ENCODE measurements around the gene PCED1B.
A peak's percentile ranks its signal among the peaks of the same experiment; 100 is the strongest.
"Not testable (repeated sequence)": the region's sequence is repeated elsewhere in the genome, so short reads cannot be mapped to it uniquely, and the experiment has no call there.

PCED1B gene

DNA sequence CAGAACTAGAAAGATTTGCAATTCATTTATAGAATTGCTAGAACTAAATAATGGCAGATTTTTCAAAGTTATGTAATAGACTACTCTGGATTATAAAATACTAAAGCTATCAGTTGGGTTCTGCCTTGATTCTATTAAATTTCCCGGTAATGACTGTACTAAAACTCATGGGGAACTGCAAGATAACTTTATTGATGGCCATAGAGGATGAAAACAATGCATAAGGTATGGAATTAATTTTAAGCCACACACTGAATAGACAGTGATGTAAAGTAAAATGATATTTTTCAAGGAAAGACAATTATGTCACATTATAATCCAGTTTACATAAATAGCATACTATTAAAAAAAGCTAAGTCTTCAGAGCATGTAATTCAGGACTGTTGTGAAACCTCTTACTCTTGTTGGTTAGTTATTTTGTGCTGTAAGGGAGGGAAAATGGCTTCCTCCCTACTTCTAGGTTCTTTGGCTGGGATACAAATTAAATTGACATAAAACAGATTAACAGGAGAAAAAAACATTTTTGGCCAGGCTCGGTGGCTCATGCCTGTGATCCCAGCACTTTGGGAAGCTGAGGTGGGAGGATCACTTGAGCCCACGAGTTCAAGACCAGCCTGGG, 134.7 kb downstream of the PCED1B start:
- no peak for DNase-seq

DNA sequence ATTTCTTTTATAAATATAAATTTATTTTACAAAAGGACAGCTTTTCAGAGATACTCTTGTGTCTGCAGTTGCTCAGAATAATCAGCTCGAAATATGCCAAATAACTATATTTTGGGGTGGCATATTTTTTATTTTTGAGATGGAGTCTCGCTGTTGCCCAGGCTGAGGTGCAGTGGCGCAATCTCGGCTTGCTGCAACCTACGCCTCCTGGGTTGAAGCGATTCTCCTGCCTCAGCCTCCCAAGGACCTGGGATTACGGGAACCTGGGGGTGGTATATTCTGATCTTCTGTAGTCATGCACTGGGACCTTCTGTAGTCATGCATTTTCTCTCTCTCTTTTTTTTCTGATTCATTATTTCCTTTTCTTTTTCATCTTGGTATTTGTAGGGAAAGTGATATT, 135.3 kb downstream of the PCED1B start:
- peak; percentile 75 for DNase-seq

DNA sequence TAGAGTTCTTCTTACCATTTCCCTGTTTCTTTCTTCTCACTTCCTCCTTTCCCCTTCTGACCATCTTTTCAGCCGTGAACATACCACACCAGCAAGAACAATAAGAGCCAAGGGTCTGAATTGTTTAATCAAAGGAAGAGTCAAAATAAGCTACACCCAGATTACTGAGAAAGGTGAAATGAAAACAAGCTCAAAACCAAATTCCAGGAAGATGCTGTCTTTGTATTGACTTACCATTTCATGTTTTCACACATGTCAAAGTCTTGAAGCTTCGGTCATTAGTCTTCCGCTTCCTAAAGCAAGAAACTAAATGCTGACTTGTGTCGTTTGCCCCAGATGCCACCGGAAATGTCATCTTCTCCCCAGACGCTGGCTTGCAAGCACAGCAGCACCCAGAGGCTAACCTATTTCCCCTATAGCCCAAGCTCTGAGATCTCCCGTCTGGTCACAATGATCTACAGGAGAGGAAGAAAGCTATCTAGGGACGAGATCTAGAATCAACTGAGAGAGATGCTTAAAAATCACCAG, 136.8 kb downstream of the PCED1B start:
- peak; percentile 75 for DNase-seq

DNA sequence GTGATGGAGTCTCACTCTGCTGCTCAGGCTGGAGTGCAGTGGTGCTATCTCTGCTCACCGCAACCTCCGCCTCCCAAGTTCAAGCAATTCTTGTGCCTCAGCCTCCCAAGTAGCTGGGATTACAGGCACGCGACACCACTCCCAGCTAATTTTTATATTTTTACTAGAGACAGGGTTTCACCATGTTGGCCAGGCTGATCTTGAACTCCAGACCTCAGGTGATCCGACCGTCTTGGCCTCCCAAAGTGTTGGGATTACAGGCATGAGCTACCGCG, 138.1 kb downstream of the PCED1B start:
- DNase-seq = not testable (repeated sequence)

DNA sequence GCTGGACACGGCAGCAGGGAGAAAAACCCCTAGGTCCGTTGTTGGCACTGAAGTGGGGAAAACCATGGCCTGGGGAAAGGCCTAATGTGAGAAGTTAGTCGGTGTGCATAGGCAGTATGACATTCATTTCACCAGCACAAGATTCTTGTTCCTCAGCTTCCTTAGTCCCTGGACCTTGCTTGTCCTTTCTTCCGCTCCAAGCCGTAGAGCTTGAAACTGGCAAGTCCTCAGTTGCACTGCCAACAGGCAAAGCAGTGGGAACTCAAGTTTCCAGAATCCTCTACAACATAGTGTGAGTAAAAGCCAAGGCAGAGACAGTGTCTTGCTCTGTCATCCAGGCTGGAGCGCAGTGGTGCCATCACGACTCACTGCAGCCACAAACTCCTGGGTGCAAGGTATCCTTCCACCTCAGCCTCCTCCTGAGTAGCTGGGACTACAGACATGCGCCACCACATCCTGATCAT, 138.8 kb downstream of the PCED1B start:
- no peak for DNase-seq

- DNase-seq = no peak
Measured at GRCh38 chr12:47219243-47219642, 139.8 kb downstream of the PCED1B start.

DNA sequence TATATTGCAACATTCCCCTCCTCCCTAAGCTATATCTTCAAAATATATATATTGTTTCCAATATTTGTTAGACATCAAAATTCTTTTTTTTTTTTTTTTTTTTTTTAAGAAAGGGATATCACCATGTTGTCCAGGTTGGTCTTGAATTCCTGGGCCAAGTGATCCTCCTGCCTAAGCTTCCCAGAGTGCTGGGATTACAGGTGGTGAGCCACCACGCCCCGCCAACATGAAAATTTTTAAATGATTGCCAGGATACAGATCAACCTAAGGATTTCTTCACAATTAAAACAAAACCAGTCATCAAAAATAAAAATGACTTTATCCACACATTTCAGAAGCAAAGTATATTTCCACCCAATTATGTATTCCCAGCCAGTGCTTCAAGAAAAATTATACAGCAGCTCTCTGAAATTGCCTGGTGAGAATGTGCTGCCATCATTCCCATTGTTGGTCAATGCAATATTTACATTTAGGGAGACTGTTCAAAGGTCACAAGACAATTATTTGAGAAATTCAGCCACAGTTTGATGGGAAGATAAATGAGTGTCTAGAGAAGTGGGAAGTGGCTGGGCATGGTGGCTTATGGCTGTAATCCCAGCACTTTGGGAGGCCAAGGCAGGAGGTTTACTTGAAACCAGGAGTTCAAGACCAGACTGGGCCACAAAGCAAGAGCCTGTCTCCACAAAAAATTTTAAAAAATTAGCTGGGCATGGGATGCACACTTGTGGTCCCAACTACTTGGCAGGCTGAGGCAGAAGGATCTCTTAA, 142.0 kb downstream of the PCED1B start:
- no peak for DNase-seq

DNA sequence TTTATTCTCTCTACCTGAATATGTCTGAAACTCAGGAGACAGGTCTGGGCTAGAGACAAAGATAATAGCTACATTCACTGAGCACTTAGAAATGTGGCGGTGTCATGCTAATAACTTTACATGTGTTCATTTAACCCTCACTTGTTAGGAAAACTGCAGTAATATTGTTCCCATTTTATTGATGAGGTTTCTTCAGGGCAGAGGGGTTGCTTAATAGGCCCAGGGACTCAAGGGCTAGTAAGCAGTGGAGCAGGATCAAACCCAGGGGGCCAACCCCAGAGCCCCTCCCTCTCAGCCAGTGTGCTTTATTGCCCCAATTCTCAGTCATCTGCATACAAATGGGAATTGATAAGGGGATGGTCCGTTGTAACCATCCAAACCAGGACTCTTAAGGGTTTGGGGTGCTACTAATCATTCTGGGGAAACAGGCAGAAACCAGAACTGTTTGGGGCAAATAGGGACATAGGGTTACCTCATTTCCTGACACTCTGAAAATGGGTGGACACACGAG, 143.2 kb downstream of the PCED1B start:
- DNase-seq = no peak

GRCh38 chr12:47223031-47223847, 143.8 kb downstream of the PCED1B start:
- no peak for DNase-seq

DNA sequence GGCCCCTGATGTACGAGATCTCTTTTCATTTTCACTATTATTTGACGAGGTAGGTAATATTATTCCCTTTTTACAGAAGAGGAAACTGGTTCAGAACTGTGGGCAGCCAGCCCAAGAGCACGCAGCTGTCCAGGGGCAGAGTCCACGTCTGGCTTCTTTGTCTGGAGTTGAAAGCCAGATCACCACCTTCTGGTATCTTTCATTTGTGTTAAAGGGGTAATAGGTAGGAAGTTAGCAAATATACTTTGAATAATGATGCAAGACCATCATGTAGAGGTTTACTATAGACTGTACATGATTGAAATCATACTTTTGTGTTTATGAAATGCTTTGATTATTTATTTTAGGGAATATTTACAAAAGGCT, 144.4 kb downstream of the PCED1B start:
- no peak for DNase-seq

GRCh38 chr12:47224563-47225133, 145.2 kb downstream of the PCED1B start:
- DNase-seq = no peak

- no peak for DNase-seq
Measured at GRCh38 chr12:47225356-47225755, 145.9 kb downstream of the PCED1B start.

- DNase-seq = no peak
Measured at GRCh38 chr12:47226199-47226598, 146.8 kb downstream of the PCED1B start.

- DNase-seq = no peak
Measured at GRCh38 chr12:47228802-47229201, 149.4 kb downstream of the PCED1B start.

GRCh38 chr12:47231456-47231855, 152.0 kb downstream of the PCED1B start:
- DNase-seq = no peak

DNA sequence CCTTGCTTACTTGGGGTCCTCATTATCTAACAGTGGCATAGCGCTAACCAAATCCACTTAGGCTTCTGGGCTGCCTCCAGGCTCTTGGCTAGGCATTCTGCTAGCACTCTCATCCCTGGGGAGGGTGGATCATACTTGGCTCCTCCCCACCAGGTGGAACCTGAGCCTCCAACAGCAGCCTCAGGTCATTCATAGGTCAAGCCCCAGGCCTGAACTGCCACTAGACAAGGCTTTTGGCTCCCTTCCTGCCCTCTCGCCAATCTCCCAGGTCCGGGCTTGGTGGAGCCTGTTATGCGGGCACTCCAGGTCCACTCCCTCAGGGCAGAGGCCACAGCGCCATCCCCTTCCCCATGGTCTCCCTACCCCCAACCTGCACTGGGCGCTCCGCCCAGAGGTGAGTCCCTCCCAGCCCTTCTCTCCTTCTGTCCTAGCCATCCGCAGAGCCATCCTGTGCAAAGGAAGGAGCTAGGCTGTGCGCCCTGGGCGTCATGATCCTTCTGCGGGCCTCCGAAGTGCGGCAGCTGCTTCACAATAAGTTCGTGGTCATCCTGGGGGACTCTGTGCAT, 155.2 kb downstream of the PCED1B start:
- DNase-seq = no peak

DNA sequence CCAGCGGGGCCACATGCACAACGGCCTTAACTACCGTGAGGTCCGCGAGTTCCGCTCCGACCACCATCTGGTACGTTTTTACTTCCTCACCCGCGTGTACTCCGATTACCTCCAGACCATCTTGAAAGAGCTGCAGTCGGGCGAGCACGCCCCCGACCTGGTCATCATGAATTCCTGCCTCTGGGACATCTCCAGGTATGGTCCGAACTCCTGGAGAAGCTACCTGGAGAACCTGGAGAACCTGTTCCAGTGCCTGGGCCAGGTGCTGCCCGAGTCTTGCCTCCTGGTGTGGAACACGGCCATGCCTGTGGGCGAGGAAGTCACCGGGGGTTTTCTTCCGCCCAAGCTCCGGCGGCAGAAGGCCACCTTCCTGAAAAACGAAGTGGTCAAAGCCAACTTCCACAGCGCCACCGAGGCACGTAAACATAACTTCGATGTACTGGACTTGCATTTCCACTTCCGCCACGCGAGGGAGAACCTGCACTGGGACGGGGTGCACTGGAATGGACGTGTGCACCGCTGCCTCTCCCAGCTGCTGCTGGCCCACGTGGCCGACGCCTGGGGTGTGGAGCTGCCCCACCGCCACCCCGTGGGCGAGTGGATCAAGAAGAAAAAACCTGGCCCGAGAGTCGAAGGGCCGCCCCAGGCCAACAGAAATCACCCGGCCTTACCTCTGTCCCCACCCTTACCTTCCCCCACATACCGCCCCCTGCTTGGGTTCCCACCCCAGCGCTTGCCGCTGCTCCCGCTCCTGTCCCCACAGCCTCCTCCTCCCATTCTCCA, 156.0 kb downstream of the PCED1B start:
- DNase-seq = no peak

DNA sequence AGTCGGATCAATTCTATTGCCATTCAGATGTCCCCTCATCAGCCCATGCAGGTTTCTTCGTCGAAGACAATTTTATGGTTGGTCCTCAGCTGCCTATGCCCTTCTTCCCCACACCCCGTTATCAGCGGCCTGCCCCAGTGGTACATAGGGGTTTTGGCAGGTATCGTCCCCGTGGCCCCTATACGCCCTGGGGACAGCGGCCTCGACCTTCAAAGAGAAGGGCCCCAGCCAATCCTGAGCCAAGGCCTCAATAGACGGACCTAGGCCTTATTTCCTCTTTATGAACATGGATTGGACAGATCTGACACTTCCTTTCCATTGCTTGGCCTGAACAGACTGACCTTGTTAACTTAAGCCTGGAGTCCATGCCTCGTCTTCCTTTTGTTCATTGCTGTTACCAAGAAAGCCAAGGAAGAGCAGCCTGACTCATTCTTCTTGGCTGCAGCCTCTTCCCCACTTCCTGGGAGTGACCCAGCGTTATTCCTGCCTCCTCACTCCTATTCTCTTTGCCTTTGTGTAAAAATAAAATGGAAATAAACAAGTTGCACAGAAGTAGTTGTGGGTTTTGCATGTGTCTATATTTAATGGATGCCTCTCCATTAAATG, 156.8 kb downstream of the PCED1B start:
- DNase-seq = no peak

- DNase-seq = no peak
Measured at GRCh38 chr12:47237751-47238211, 158.4 kb downstream of the PCED1B start.

DNA sequence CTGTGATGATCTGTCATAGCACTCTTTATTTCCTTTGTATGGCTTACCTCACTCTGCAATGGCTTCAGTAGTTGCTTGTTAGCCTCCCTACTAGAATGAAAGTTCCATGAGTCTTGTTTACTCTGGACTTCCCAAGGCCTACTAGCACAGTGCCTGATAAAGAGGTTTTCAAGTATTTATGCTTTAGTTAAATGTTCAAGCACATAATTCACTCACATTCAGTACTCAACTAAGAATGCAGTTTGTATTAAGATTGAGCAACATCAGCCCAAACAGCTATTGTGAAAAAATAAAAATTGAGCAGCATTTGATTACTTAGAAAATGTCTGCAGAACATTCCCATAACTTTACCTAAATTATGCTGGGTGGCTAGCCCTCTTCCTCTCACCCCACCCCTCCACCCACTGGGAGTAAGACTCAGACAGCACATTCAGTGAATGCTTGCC, 159.3 kb downstream of the PCED1B start:
- DNase-seq = no peak

DNA sequence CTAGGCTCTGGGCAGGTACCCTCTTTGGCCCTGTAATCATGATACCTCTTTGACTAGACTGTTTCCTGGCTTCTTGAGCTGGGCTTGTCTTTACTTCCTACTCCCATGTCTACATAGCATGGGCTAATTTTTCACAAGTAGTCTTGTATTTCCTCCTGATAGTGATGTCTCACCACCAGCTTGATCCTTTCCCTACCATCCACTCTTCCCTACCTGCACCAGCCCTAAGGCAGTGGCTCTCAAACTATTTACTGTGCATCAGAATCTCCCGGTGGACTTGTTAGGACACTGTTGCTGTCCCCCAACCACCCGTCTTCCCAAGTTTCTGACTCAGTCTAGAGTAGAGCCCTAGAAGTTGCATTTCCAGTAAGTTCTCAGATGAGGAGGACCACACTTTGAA, 163.0 kb downstream of the PCED1B start:
- no peak for DNase-seq
